IPS-NIHi7 (cell line): ENCODE data around the gene SSX2IP.
"Not testable (repeated sequence)": the region's sequence is repeated elsewhere in the genome, so short reads cannot be mapped to it uniquely, and the experiment has no call there.

Source experiments
- DNase-seq: peaks from one replicate; pipeline ENCODE4 v3.0.0; 2012; ENCODE audit warnings: mixed read lengths; ENCODE audit errors: extremely low spot score

SSX2IP gene

DNA sequence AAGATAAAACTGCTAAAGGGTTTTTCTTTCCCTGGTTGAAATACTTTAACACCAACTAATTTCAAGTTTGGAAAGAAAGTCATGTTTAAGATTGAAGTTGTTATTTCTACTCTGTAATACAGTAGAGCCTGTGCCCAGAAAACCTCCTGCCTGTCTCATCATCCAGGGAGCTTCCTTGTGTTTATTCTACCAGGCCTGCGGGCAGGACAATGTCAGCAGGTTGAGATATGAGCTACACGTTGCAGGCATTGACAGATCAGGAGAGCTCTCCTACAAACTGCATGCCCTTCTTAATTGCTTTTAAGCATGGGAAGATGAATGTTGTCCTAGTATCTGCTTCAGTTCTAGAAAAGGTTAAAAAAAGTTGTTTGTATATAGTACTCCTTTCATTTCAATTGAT lies 72.9 kb downstream of the SSX2IP start:
- DNase-seq: no peak

DNA sequence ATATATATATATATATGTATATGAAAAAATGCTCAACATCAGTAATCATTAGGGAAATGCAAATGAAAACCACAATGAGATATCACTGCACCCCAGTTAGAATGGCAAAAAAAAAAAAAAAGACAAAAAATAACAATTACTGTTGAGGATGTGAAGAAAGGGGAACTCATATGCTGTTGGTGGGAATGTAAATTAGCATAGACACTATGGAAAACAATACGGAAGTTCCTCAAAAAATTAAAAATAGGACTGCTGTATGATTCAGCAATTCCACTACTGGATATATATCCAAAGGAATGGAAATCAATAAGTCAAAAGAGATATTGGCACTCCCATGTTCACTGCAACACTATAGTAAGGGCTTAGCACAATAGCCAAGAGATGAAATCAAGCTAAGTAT lies 74.5 kb downstream of the SSX2IP start:
- no peak for DNase-seq

DNA sequence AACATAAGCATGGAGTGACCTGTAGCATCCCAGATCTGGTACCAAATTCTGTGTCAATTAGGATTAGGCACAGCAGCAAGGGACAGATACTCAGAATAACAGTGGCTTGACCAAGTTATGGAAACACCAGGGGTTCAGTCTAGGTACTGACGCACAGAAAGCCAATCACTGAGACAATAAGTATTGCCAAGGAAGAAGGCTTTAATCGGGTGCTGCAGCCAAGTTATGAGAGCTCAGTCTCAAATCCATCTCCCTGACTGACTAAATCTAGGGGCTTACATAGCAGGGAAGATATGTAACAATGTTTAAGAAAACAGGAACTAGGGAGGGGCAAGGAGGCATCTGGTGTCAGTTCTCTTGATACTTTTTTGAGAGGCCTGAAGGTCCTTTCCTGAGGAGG lies 76.4 kb downstream of the SSX2IP start:
- no peak for DNase-seq

DNA sequence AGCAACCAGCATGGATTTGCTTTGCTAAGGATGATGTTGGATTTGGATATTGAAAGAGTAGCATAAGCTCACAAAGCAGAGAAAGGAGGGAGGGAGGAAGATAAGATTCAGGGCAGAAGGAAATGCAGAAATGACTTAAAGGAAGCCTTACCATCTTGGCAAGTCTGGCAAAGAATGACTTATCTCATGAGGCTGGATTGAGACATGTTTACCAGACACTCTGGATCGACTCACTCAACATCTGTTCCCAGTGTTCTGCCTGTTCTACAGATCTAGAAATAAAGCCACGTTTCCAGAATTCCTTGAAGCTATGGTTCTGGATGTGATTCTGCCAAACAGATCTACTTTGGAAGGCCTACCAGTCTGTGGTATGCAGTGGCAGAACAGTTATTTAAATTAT lies 77.2 kb downstream of the SSX2IP start:
- DNase-seq: no peak

DNA sequence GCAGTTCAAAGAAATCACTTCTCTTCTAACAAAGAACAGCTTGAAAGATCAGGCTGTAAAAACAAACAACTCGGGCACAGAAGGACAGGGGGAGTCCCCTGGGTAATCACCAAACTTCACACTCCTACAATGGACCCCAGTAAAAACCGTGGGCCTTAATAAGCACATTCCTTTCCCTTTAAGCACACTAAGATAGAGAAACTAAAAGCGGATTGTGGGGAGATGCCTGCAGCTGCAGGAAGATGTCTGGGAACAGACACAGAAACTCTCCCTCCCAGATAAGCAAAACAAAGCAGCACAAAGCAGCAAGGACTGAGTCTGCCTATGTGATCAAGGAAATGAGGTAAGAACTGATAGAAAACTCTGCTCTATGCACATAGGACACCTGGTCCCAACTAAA lies 78.5 kb downstream of the SSX2IP start:
- no peak for DNase-seq

DNA sequence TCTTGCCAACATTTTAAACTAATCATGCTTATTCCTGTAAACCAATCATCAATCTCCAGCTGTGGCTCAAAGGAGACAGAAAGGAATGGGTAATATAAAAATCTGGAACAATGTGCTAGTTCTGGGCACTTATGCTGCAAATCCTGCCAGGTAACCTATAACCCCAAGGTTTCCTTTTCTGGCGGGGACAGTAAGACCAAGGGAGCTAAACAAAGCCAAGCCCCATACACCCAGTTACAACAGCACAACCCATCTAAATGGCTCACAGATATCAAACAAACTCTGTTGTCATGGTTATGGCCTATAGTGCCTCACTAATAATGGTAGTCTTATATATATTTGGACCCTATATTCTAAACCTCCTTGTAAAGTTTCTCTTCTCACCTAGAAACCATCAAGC lies 79.2 kb downstream of the SSX2IP start:
- DNase-seq: no peak

DNA sequence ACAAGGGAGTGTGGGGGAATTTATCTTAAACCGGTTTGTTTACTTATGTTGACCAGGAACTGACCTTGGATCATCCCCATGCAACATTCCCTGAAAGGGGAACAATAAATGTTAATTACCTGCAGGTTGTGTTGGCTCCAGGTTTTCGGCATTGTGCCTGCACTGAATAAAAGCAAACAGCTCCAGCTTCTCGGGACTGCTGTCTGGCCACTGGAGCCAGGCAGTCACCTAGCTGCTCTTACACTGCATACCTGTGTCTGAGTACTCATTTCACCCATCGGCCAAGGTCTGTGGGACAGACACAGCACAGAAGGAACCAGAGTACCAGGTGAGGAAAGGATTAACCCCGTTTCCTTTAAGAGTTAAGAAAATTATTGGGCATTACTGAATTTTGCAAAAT lies 83.3 kb downstream of the SSX2IP start:
- no peak for DNase-seq

DNA sequence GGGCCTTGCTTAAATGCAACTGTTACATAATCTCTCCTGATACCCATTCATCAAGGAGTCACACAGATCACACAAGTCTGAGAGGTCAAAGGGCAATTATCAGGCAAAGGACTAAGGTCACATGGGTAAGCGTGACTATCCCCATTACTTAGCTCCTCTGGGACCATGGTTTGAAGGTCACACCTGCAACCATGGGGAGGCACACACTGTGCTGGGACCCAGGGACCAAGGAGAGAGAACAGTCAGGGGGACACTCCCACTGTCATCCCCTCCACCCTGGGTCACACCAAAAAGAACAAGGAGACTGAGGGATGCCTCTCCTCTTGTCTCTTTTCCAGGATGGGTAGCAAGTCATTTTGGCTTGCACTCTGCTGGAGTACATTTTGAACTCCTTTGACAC lies 85.1 kb downstream of the SSX2IP start:
- no peak for DNase-seq

DNA sequence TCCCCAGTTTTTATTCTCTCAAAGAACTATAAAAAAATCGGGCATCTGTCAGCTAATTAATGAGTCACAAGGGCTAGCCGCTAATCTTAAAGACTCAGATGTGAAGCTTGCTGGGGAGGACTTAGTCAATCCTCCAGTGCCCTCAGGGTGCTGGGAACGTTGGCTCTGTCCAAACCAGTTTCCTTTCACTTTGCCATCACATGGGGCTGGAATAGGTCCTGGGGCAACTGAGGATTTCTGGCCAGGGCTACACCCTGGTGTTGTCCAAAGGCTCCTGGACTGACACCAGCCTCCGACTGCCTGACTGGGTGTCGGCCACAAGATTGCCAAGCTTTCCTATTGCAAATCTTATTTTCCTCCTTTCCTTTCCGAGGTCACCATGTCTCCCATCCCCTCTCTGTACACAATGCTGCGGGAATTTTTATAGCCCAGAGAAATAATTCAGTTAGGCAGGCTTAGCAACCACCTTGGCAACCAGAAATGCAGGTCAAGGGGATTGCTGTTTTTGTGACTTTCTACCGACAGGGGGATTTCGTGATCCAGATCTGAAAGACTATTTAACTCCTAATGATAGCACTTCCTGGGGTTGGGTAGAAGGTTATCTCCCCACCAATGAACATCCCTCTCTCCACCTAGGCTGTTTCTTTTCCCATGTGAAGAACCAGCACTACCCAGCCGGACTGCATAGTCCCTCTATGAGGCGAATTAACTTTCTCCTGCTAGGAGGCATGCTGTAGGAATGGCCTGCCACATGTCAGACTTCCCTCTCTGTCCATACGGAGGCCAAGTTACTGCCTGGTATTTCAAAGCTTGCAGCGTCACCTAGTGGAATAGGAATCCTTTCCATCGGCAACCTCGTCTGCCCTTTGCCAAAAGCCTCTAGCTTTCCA lies 86.1 kb downstream of the SSX2IP start:
- peak; percentile 45 for DNase-seq

DNA sequence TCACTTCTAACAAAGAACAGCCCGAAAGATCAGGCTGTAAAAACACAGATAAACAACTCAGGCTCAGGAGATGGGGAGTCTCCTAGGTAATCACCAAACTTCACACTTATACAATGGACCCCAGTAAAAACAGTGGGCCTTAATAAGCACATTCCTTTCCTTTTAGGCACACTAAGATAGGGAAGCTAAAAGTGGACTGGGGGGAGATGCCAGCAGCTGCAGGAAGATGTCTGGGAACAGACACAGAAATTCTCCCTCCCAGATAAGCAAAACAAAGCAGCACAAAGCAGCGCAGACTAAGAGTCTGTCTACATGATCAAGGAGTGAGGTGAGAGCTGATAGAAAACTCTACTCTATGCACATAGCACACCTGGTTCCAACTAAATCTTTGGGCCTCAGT lies 87.0 kb downstream of the SSX2IP start:
- DNase-seq: no peak

DNA sequence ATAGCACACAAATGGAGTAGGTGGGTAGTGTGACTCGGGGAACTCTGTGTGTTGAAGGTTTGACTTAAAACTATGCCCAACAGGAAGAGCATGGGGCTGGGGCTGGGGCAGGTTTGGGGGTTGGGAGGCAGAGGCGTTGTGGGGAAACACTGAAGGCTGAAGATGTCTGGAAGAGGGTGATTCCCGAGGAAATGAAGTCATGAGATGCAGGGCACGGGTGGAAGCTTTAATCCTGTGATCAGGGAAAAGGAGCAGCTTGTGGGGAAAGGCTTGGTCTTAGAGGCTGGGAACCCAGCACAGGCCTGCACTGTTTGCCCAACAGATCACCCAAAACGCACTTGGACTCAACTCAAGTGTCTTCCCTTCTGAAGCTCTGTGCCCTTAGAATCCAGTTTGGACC lies 89.5 kb downstream of the SSX2IP start:
- DNase-seq: no peak

DNA sequence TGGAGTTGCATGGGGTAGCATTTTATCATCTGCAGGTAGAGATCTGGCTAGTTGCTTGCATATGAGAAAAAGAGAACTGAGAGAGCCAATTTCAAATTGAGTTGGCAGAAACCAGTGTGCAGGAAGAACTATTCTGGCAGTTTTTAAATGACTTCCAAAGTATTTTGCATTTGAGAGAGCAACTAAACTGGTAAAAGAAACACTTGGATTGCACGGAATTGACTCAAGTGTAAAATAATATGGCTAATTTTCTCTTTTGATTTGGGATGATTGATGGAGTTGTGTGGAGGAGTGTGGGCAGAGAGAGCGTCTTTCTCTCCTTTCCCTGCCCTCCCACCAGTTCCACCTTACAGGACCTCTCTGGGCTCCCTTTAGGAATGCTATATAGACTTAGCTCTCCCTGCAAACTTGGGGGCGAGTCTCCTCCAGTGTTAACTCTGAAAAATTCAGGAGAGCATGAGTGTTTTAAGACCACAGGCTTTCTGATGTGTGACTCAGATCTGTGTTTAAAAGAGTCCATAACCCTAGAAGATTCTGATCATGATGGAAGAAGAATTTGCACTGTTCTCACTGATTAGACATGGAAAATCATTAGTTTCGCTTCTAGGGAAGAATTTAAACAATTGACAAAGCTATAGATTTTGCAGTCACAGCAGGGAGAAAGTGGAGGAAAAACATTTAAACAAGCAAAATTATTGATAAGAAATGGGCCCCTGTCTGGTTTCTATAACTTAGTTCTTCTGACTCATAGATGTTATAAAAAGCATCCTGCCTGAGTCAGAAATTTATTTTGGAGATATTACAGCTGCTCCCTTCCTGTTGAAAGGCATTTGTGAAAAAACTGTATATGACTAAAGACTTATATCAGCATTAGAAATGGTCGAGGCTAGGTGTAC lies 91.2 kb downstream of the SSX2IP start:
- DNase-seq: no peak

DNA sequence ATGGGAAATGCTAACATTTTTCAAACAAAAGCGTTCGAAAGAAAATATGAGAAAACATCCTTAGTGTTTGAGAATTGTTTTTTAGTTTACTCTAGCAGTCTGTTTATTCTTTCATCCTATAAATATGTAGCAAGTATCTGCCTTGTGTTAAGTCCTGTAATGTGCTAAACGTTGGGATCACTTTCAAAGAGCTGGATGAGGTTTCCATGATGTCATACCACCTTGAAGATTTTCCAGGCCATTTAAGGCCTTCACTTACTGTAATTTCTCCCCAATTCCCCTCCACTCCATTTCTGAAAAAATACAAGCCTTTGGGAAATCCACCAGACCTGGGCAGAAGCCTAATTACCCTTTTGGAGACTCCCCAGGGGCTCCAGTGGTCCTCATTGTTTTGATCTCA lies 91.8 kb downstream of the SSX2IP start:
- DNase-seq: no peak

DNA sequence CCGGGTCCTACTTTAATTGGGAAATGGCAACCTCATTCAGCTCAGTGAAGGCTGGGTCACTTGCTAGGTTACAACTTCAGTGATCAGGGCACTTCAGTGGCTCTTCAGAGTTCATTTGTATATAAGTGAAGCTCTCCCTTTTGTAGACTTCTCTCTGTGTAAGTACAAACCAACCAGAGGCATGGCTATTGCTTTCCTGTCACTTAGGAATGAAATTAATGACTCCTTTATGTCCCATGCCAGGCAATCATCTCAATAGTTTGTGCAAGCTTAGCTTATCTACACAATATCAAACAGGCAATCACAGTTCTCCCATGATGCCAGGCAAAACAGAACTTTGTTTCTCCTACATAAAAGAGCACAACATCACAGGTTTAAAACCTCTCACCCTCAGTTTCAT lies 93.2 kb downstream of the SSX2IP start:
- no peak for DNase-seq

DNA sequence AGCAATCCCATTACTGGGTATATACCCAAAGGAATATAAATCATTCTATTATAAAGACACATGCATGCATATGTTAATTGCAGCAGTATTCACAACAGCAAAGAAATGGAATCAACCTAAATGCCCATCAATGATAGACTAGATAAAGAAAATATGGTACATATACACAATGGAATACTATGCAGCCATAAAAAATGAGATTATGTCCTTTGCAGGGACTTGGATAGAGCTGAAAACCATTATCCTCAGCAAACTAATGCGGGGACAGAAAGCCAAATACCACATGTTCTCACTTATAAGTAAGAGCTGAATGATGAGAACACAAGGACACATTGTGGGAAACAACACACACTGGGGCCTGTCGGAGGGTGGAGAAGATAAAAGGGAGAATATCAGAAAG lies 95.3 kb downstream of the SSX2IP start:
- DNase-seq: not testable (repeated sequence)
